ENCODE data around the gene SLC35B2. TPM values are rescaled to one million over a fixed set of nuclear protein-coding genes. Genes with fewer than 3 reads are reported as not detected.
A peak's percentile ranks its signal among the peaks of the same experiment; 100 is the strongest.

The SLC35B2 gene
- total and polyA plus RNA-seq, 9 of the 15 experiments (the other 6 are each of a cell fraction or from before 2014, with no cell fraction given), result 14.5 to 59.1 (median 47.1) TPM

- peak; percentile 54 for TF ChIP-seq ETS1 (conservative IDR thresholded peaks at IDR 0.05; ENCODE audit: control insufficient read depth, low read depth, low read length)
- no peak for TF ChIP-seq ILK (tag; IDR thresholded peaks at IDR 0.05; ENCODE audit: borderline replicate concordance, low read depth)
- TF ChIP-seq ZSCAN32 (CRISPR knock-in tag; IDR thresholded peaks at IDR 0.05), result no peak
- TF ChIP-seq JUN (IDR thresholded peaks at IDR 0.05; ENCODE audit: borderline replicate concordance, low read depth, low read length), result no peak
- TF ChIP-seq JUN (CRISPR knock-in tag; IDR thresholded peaks at IDR 0.05; ENCODE audit: borderline replicate concordance), result no peak
- no peak for TF ChIP-seq PTRF (tag; IDR thresholded peaks at IDR 0.05)
- TF ChIP-seq PML (IDR thresholded peaks at IDR 0.05; ENCODE audit: low read length), result no peak
- peak; percentile 58; the same call in 1 of the 2 replicates for TF ChIP-seq ZNF134 (CRISPR knock-in tag; conservative IDR thresholded peaks at IDR 0.05)
- TF ChIP-seq ZNF280A (IDR thresholded peaks at IDR 0.05; ENCODE audit: low read depth, partially characterized antibody), result no peak
- TF ChIP-seq KDM2B (CRISPR knock-in tag; IDR thresholded peaks at IDR 0.05), result no peak
- TF ChIP-seq DLX4 (CRISPR knock-in tag; IDR thresholded peaks at IDR 0.05), result no peak
- peak; percentile 32 for TF ChIP-seq KDM5B (IDR thresholded peaks at IDR 0.05; ENCODE audit: insufficient replicate concordance, low read depth, low read length)
- no peak for TF ChIP-seq DPF2 (IDR thresholded peaks at IDR 0.05)
- TF ChIP-seq ZNF133 (CRISPR knock-in tag; IDR thresholded peaks at IDR 0.05), result no peak
- TF ChIP-seq HMG20B (CRISPR knock-in tag; IDR thresholded peaks at IDR 0.05), result no peak
- no peak for TF ChIP-seq BHLHE40 (IDR thresholded peaks at IDR 0.05; ENCODE audit: low read length)
- TF ChIP-seq SAFB (IDR thresholded peaks at IDR 0.05; ENCODE audit: borderline replicate concordance, low read depth, low read length), result no peak
- no peak for TF ChIP-seq HCFC1 (IDR thresholded peaks at IDR 0.05; ENCODE audit: low read depth, low read length)
- no peak for TF ChIP-seq DMBX1 (CRISPR knock-in tag; IDR thresholded peaks at IDR 0.05; ENCODE audit: borderline replicate concordance)
- TF ChIP-seq E2F3 (CRISPR knock-in tag; IDR thresholded peaks at IDR 0.05), result no peak
- no peak for TF ChIP-seq ZMIZ1 (IDR thresholded peaks at IDR 0.05; ENCODE audit: low read depth in 2 of 2, low read length in 2 of 2)
- TF ChIP-seq ZNF717 (CRISPR knock-in tag; IDR thresholded peaks at IDR 0.05), result no peak
- no peak for TF ChIP-seq ETS2 (tag; IDR thresholded peaks at IDR 0.05; ENCODE audit: borderline replicate concordance, poor library complexity, severe bottlenecking)
These were observed 7.8 kb upstream of the SLC35B2 start, which contains the start of gene NFKBIE (continued) for GRCh38 chr6:44265007-44265721.

Data from K562 (cell line).